HepG2 (cell line): ENCODE results near the gene CYB5D1. TPM values are rescaled to one million over a fixed set of nuclear protein-coding genes. Genes with fewer than 3 reads are reported as not detected.

ENCODE experiments used
- ARID2 ChIP-seq: sonication (generic); formaldehyde crosslinking; IDR thresholded peaks from 2 replicates; pipeline ENCODE4 v1.8.1; 2022; ENCODE audit warnings: mild to moderate bottlenecking, missing genetic modification reagents, borderline replicate concordance
- HDAC2 ChIP-seq: sonication (generic); formaldehyde crosslinking; IDR thresholded peaks from 2 replicates; pipeline ENCODE4 v1.4.0; 2020; ENCODE audit warnings: missing genetic modification reagents
- HINFP ChIP-seq: sonication (generic); formaldehyde crosslinking; IDR thresholded peaks from 2 replicates; pipeline ENCODE4 v1.4.0; 2020; ENCODE audit warnings: low read depth, mild to moderate bottlenecking, missing genetic modification reagents
- MEF2D ChIP-seq: sonication (generic); formaldehyde crosslinking; IDR thresholded peaks from 2 replicates; pipeline ENCODE4 v1.5.1; 2020; ENCODE audit warnings: mild to moderate bottlenecking, missing genetic modification reagents
- NRL ChIP-seq: sonication (generic); formaldehyde crosslinking; IDR thresholded peaks from 2 replicates; pipeline ENCODE4 v1.5.0; 2020; ENCODE audit warnings: missing genetic modification reagents, mild to moderate bottlenecking, moderate library complexity, borderline replicate concordance
- PHF8 ChIP-seq: sonication (generic); formaldehyde crosslinking; IDR thresholded peaks from 2 replicates; pipeline ENCODE4 v1.5.0; 2020; ENCODE audit warnings: missing genetic modification reagents
- RBFOX2 ChIP-seq: fragments of 200-400 bp; formaldehyde crosslinking; IDR thresholded peaks from 2 replicates; pipeline ENCODE4 v1.6.1; 2017; ENCODE audit warnings: low read depth, mild to moderate bottlenecking, low read length
- TARDBP ChIP-seq: sonication (generic); formaldehyde crosslinking; IDR thresholded peaks from 2 replicates; pipeline ENCODE4 v1.8.0; 2022; ENCODE audit warnings: mild to moderate bottlenecking, missing genetic modification reagents
- TP53 ChIP-seq: sonication (generic); formaldehyde crosslinking; conservative IDR thresholded peaks from 2 replicates; pipeline ENCODE4 v1.4.0; 2020; ENCODE audit warnings: missing genetic modification reagents
- ZBTB49 ChIP-seq: sonication (generic); formaldehyde crosslinking; IDR thresholded peaks from 2 replicates; pipeline ENCODE4 v1.4.0; 2020; ENCODE audit warnings: missing genetic modification reagents, borderline replicate concordance
- ZFP91 ChIP-seq: sonication (generic); formaldehyde crosslinking; IDR thresholded peaks from 2 replicates; pipeline ENCODE4 v1.9.0; 2022; ENCODE audit warnings: missing genetic modification reagents, mild to moderate bottlenecking, borderline replicate concordance
- ZMAT3 ChIP-seq: sonication (generic); formaldehyde crosslinking; conservative IDR thresholded peaks from 2 replicates; pipeline ENCODE4 v1.7.0; 2021; ENCODE audit warnings: missing genetic modification reagents
- ZNF572 ChIP-seq: sonication (generic); formaldehyde crosslinking; IDR thresholded peaks from 2 replicates; pipeline ENCODE4 v1.5.1; 2020; ENCODE audit warnings: mild to moderate bottlenecking, missing genetic modification reagents
- polyA plus RNA-seq, 8 experiments: library from polyadenylated mRNA; depleted of rRNA in 3 of 8; stranded (reverse) in 7 of 8; unstranded in 1 of 8; fragments of >200 nt; fragmentation: Illumina TruSeq in 4 of 8; extraction: Trizol in 4 of 8; gene quantifications; 2 replicates each; pipeline versions ENCODE4 v1.2.1 to v1.2.3, GENCODE V29; 2011 to 2016; ENCODE audit warnings: low read depth in 4 of 8, missing spikeins in 1 of 8, mixed read lengths in 1 of 8; ENCODE audit not compliant: insufficient read depth in 1 of 8
- total RNA-seq, 5 experiments: library from RNA; depleted of rRNA; stranded (reverse); fragments of >200 nt; fragmentation: Illumina TruSeq; extraction: Trizol; gene quantifications; 2 replicates each; pipeline ENCODE4 v1.2.3, GENCODE V29; 2016; ENCODE audit warnings: low read depth in 1 of 5
- TF ChIP-seq, protein P1 (sequence below): sonication (generic); formaldehyde crosslinking; IDR thresholded peaks from 2 replicates; pipeline ENCODE4 v1.4.0; 2020; ENCODE audit warnings: low read depth, missing genetic modification reagents
- TF ChIP-seq, protein P2 (sequence below): IDR thresholded peaks from 2 replicates; pipeline ENCODE4 v1.6.1; 2016; ENCODE audit warnings: mild to moderate bottlenecking
- TF ChIP-seq, protein P3 (sequence below): sonication (generic); formaldehyde crosslinking; IDR thresholded peaks from 2 replicates; pipeline ENCODE4 v1.4.0; 2020; ENCODE audit warnings: mild to moderate bottlenecking, missing genetic modification reagents

The CYB5D1 gene
- total and polyA plus RNA-seq, 2 of the 13 experiments (the other 11 are each of a cell fraction or from before 2014, with no cell fraction given): 8.9 to 17.0 TPM

- TF ChIP-seq, protein P1, sequence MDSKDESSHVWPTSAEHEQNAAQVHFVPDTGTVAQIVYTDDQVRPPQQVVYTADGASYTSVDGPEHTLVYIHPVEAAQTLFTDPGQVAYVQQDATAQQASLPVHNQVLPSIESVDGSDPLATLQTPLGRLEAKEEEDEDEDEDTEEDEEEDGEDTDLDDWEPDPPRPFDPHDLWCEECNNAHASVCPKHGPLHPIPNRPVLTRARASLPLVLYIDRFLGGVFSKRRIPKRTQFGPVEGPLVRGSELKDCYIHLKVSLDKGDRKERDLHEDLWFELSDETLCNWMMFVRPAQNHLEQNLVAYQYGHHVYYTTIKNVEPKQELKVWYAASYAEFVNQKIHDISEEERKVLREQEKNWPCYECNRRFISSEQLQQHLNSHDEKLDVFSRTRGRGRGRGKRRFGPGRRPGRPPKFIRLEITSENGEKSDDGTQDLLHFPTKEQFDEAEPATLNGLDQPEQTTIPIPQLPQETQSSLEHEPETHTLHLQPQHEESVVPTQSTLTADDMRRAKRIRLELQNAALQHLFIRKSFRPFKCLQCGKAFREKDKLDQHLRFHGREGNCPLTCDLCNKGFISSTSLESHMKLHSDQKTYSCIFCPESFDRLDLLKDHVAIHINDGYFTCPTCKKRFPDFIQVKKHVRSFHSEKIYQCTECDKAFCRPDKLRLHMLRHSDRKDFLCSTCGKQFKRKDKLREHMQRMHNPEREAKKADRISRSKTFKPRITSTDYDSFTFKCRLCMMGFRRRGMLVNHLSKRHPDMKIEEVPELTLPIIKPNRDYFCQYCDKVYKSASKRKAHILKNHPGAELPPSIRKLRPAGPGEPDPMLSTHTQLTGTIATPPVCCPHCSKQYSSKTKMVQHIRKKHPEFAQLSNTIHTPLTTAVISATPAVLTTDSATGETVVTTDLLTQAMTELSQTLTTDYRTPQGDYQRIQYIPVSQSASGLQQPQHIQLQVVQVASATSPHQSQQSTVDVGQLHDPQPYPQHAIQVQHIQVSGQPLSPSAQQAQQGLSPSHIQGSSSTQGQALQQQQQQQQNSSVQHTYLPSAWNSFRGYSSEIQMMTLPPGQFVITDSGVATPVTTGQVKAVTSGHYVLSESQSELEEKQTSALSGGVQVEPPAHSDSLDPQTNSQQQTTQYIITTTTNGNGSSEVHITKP (CRISPR knock-in tag): peak; percentile 78; the same call in 1 of the 2 replicates
- TF ChIP-seq HDAC2 (CRISPR knock-in tag) (peak; percentile 47; the same call in 1 of the 2 replicates), HINFP (CRISPR knock-in tag) (0 out of 2 replicates have a peak, but pooled peaks have one; percentile 27), ZFP91 (peak; percentile 83; the same call in 1 of the 2 replicates), TP53 (CRISPR knock-in tag) (no peak), ARID2 (0 out of 2 replicates have a peak, but pooled peaks have one; percentile 40), ZNF572 (no peak), PHF8 (CRISPR knock-in tag) (peak; percentile 71), NRL (CRISPR knock-in tag) (peak; percentile 75; the same call in 1 of the 2 replicates), ZBTB49 (CRISPR knock-in tag) (no peak), ZMAT3 (CRISPR knock-in tag) (0 out of 2 replicates have a peak, but pooled peaks have one; percentile 25), RBFOX2 (peak; percentile 48), MEF2D (no peak), TARDBP (no peak)
- TF ChIP-seq, protein P2, sequence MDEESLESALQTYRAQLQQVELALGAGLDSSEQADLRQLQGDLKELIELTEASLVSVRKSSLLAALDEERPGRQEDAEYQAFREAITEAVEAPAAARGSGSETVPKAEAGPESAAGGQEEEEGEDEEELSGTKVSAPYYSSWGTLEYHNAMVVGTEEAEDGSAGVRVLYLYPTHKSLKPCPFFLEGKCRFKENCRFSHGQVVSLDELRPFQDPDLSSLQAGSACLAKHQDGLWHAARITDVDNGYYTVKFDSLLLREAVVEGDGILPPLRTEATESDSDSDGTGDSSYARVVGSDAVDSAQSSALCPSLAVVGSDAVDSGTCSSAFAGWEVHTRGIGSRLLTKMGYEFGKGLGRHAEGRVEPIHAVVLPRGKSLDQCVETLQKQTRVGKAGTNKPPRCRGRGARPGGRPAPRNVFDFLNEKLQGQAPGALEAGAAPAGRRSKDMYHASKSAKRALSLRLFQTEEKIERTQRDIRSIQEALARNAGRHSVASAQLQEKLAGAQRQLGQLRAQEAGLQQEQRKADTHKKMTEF (CRISPR knock-in tag): peak; percentile 66; the same call in 1 of the 2 replicates
- TF ChIP-seq, protein P3, sequence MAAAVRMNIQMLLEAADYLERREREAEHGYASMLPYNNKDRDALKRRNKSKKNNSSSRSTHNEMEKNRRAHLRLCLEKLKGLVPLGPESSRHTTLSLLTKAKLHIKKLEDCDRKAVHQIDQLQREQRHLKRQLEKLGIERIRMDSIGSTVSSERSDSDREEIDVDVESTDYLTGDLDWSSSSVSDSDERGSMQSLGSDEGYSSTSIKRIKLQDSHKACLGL: peak; percentile 78; the same call in 1 of the 2 replicates
Measured at GRCh38 chr17:7887482-7888183, 29.8 kb downstream of the CYB5D1 start (continued).
